Measurements from ENCODE around the gene FNBP1. TPM values are rescaled to one million over a fixed set of nuclear protein-coding genes. Genes with fewer than 3 reads are reported as not detected.

Gene FNBP1
- total and polyA plus RNA-seq, 2 experiments from 2014 or later: 17.8 to 22.6 TPM

- Histone ChIP-seq H3K79me2 (ENCODE audit: insufficient read depth) (peaks cover 58% of the 10 kb centered on the region), H3K27ac (no peak overlapping the region), H3F3A (ENCODE audit: insufficient read depth) (peaks cover 22% of the 10 kb centered on the region), H3K4me2 (ENCODE audit: unreplicated experiment) (no peak overlapping the region), H3K27me3 (replicated peaks; ENCODE audit: insufficient read depth) (no peaks in the 10 kb centered on the region), H3K4me3 (no peak overlapping the region), H3K9me2 (ENCODE audit: insufficient read depth) (no peaks in the 10 kb centered on the region), H3K4me1 (ENCODE audit: insufficient read depth) (peaks cover 28% of the 10 kb centered on the region), H2AFZ (no peak overlapping the region), H3K9ac (no peak overlapping the region), H4K20me1 (ENCODE audit: insufficient read depth) (no peaks in the 10 kb centered on the region), H3K9me3 (ENCODE audit: low read depth) (no peaks in the 10 kb centered on the region), H3K36me3 (ENCODE audit: low read depth) (no peaks in the 10 kb centered on the region)
- 88 to 94% methylated on average over 8 of the region's 8 CpGs for WGBS, 2 experiments (ENCODE audit: low coverage in 1 of 2, low lambda C conversion rate in 2 of 2, missing lambda C conversion rate in 2 of 2)
- DNase-seq: no peak
- in situ Hi-C loops (cut with MboI): no loop called here
- TF ChIP-seq EZH2phosphoT487 (IDR thresholded peaks at IDR 0.05; ENCODE audit: insufficient read depth, low read depth) (no peak), EZH2 (IDR thresholded peaks at IDR 0.05; ENCODE audit: insufficient read depth, poor library complexity, severe bottlenecking) (no peak)
Measured at GRCh38 chr9:129840034-129840433, 203.0 kb downstream of the FNBP1 start.

- Histone ChIP-seq H3K4me2 (ENCODE audit: unreplicated experiment) (peak overlapping the region; percentile 48), H2AFZ (no peak overlapping the region), H4K20me1 (ENCODE audit: insufficient read depth) (no peaks in the 10 kb centered on the region), H3K9ac (no peak overlapping the region), H3F3A (ENCODE audit: insufficient read depth) (peaks cover 22% of the 10 kb centered on the region), H3K36me3 (ENCODE audit: low read depth) (no peaks in the 10 kb centered on the region), H3K27ac (peak overlapping the region; percentile 69), H3K9me2 (ENCODE audit: insufficient read depth) (no peaks in the 10 kb centered on the region), H3K79me2 (ENCODE audit: insufficient read depth) (peaks cover 63% of the 10 kb centered on the region), H3K9me3 (ENCODE audit: low read depth) (no peaks in the 10 kb centered on the region), H3K4me3 (no peak overlapping the region), H3K27me3 (replicated peaks; ENCODE audit: insufficient read depth) (no peaks in the 10 kb centered on the region), H3K4me1 (ENCODE audit: insufficient read depth) (peaks cover 28% of the 10 kb centered on the region)
- in situ Hi-C loops (cut with MboI): no loop called here
- TF ChIP-seq EZH2 (IDR thresholded peaks at IDR 0.05; ENCODE audit: insufficient read depth, poor library complexity, severe bottlenecking): no peak
- no peak for TF ChIP-seq EZH2phosphoT487 (IDR thresholded peaks at IDR 0.05; ENCODE audit: insufficient read depth, low read depth)
- peak; percentile 34 for DNase-seq
- WGBS, 2 experiments (ENCODE audit: low coverage in 1 of 2, low lambda C conversion rate in 2 of 2, missing lambda C conversion rate in 2 of 2): 51 to 64% methylated on average over 8 to 10 of the region's 10 CpGs
Measured at GRCh38 chr9:129839324-129840023, 203.5 kb downstream of the FNBP1 start.

- peaks cover 70% of the 10 kb centered on the region for H3K79me2 ChIP-seq (ENCODE audit: insufficient read depth)
- H3F3A ChIP-seq (ENCODE audit: insufficient read depth): peaks cover 29% of the 10 kb centered on the region
- DNase-seq: peak; percentile 96
- peak overlapping the region; percentile 29; the same call in 1 of the 2 replicates for H3K9ac ChIP-seq
- H3K36me3 ChIP-seq (ENCODE audit: low read depth): no peaks in the 10 kb centered on the region
- H3K9me2 ChIP-seq (ENCODE audit: insufficient read depth): no peaks in the 10 kb centered on the region
- no peaks in the 10 kb centered on the region for H3K9me3 ChIP-seq (ENCODE audit: low read depth)
- in situ Hi-C loops (cut with MboI): no loop called here
- H3K27ac ChIP-seq: peak overlapping the region; percentile 69
- H3K4me3 ChIP-seq: peak overlapping the region; percentile 27
- 44 to 48% methylated on average over 12 of the region's 12 CpGs for WGBS, 2 experiments (ENCODE audit: low coverage in 1 of 2, low lambda C conversion rate in 2 of 2, missing lambda C conversion rate in 2 of 2)
- H3K27me3 ChIP-seq (replicated peaks; ENCODE audit: insufficient read depth): no peaks in the 10 kb centered on the region
- peak overlapping the region; percentile 53 for H3K4me2 ChIP-seq (ENCODE audit: unreplicated experiment)
- H4K20me1 ChIP-seq (ENCODE audit: insufficient read depth): no peaks in the 10 kb centered on the region
- H2AFZ ChIP-seq: 0 out of 2 replicates have a peak overlapping the region, but pooled peaks have one; percentile 30
- peaks cover 32% of the 10 kb centered on the region for H3K4me1 ChIP-seq (ENCODE audit: insufficient read depth)
- no peak for TF ChIP-seq EZH2 (IDR thresholded peaks at IDR 0.05; ENCODE audit: insufficient read depth, poor library complexity, severe bottlenecking)
- no peak for TF ChIP-seq EZH2phosphoT487 (IDR thresholded peaks at IDR 0.05; ENCODE audit: insufficient read depth, low read depth)
Measured at GRCh38 chr9:129838707-129839259, 204.2 kb downstream of the FNBP1 start.

Small RNA genes within 50 kb of the gene (microRNA-seq; reads per million reads assigned to microRNA genes)
- gene MIR6855 (ENCODE audit: borderline number of aligned reads): not detected

Small RNA genes within 50 kb of the gene (small RNA-seq; reads per million reads assigned to genes)
- gene MIR6855 (ENCODE audit: low read depth, low replicate concordance): not detected

Other genes with a start within 250 kb of the FNBP1 start
- 47.6 and 55.1 TPM in 2 replicates for gene TOR1B, start 240.0 kb downstream of the FNBP1 start, total RNA-seq (2014; rRNA removed; shearing (Covaris generic))
- 34.5 and 37.9 TPM in 2 replicates for gene TOR1B, start 240.0 kb downstream of the FNBP1 start, polyA plus RNA-seq (2016; fragmentation: Nextera tagmentation; extraction: Ambion mirVana)
- gene TOR1A, start 219.1 kb downstream of the FNBP1 start, total RNA-seq (2014; rRNA removed; shearing (Covaris generic)): 63.6 and 73.6 TPM in 2 replicates
- gene TOR1A, start 219.1 kb downstream of the FNBP1 start, polyA plus RNA-seq (2016; fragmentation: Nextera tagmentation; extraction: Ambion mirVana): 101 and 102 TPM in 2 replicates
- 46.8 and 66.0 TPM in 2 replicates for gene C9orf78, start 207.9 kb downstream of the FNBP1 start, total RNA-seq (2014; rRNA removed; shearing (Covaris generic))
- 79.7 and 80.7 TPM in 2 replicates for gene C9orf78, start 207.9 kb downstream of the FNBP1 start, polyA plus RNA-seq (2016; fragmentation: Nextera tagmentation; extraction: Ambion mirVana)
- gene USP20, start 207.7 kb downstream of the FNBP1 start, total RNA-seq (2014; rRNA removed; shearing (Covaris generic)): 7.3 and 10.3 TPM in 2 replicates
- gene USP20, start 207.7 kb downstream of the FNBP1 start, polyA plus RNA-seq (2016; fragmentation: Nextera tagmentation; extraction: Ambion mirVana): 15.7 and 15.8 TPM in 2 replicates
- 18.9 and 22.9 TPM in 2 replicates for gene GPR107, start 10.7 kb upstream of the FNBP1 start, total RNA-seq (2014; rRNA removed; shearing (Covaris generic))
- 8.0 and 8.5 TPM in 2 replicates for gene GPR107, start 10.7 kb upstream of the FNBP1 start, polyA plus RNA-seq (2016; fragmentation: Nextera tagmentation; extraction: Ambion mirVana)
- gene NCS1, start 129.2 kb upstream of the FNBP1 start, total RNA-seq (2014; rRNA removed; shearing (Covaris generic)): 32.2 and 33.0 TPM in 2 replicates
- 4.7 and 5.7 TPM in 2 replicates for gene NCS1, start 129.2 kb upstream of the FNBP1 start, polyA plus RNA-seq (2016; fragmentation: Nextera tagmentation; extraction: Ambion mirVana)
- not detected in 2 replicates for gene HMCN2, start 222.6 kb upstream of the FNBP1 start, total RNA-seq (2014; rRNA removed; shearing (Covaris generic))
- not detected in 2 replicates for gene HMCN2, start 222.6 kb upstream of the FNBP1 start, polyA plus RNA-seq (2016; fragmentation: Nextera tagmentation; extraction: Ambion mirVana)

All from GM23248 (cell line).